Body of pancreas (tissue), 4 donors: ENCODE results near the gene C2orf42. TPM values are rescaled to one million over a fixed set of nuclear protein-coding genes. Genes with fewer than 3 reads are reported as not detected.
A peak's percentile ranks its signal among the peaks of the same experiment; 100 is the strongest.

Experiments
- ATAC-seq: fragments of 150-250 bp; one replicate; pipeline ENCODE4 v1.9.1; 2016
- DNase-seq, 4 donors: peaks; one replicate each; pipeline ENCODE4 v3.0.0-alpha.2; 2019
- H3K27ac ChIP-seq, 4 donors: fragments of 200-600 bp; sonication (generic); 1 replicate in 3 of 4; 2 replicates in 1 of 4; pipeline versions ENCODE4 v1.5.1 to v1.6.1; 2016 to 2019; ENCODE audit warnings: mild to moderate bottlenecking in 1 of 4, mixed read lengths in 1 of 4, moderate library complexity in 1 of 4
- H3K27me3 ChIP-seq, 2 donors: fragments of 200-600 bp; sonication (generic); one replicate each; pipeline ENCODE4 v1.6.0; 2016; ENCODE audit warnings: mild to moderate bottlenecking in 1 of 2
- H3K36me3 ChIP-seq, 2 donors: fragments of 200-600 bp; sonication (generic); replicated peaks in 1 of 2; 2 replicates each; pipeline ENCODE4 v1.5.1; 2016; ENCODE audit warnings: low read depth in 2 of 2; ENCODE audit not compliant: insufficient read depth in 1 of 2
- H3K4me1 ChIP-seq: fragments of 200-600 bp; sonication (generic); one replicate; pipeline ENCODE4 v1.6.0; 2016
- H3K4me3 ChIP-seq, 2 donors: fragments of 200-600 bp; sonication (generic); 1 replicate in 1 of 2; 2 replicates in 1 of 2; pipeline ENCODE4 v1.5.1; 2016 to 2019
- H3K9me3 ChIP-seq, 3 donors: fragments of 200-600 bp; sonication (generic); 1 replicate in 2 of 3; 2 replicates in 1 of 3; pipeline ENCODE4 v1.5.1; 2016
- CTCF ChIP-seq, 7 experiments: fragments of 450-650 bp in 4 of 7; fragments of 200-600 bp in 3 of 7; sonication (generic) in 3 of 7; IDR thresholded peaks; one replicate each; pipeline ENCODE4 v1.5.1; 2016 to 2019; ENCODE audit warnings: antibody characterized with exemption in 7 of 7
- POLR2A ChIP-seq, 3 donors: fragments of 450-650 bp; IDR thresholded peaks; one replicate each; pipeline ENCODE4 v1.6.1; 2016; ENCODE audit warnings: antibody characterized with exemption in 3 of 3, mild to moderate bottlenecking in 2 of 3
- WGBS, 2 donors: methylation state at CpG; one replicate each; pipeline ENCODE4 v1.1.5; 2017; 5-methylcytosine and 5-hydroxymethylcytosine counted together
- intact Hi-C: fragments of 100-400 bp; cut with DNase I; formaldehyde crosslinking; loops from one replicate; pipeline ENCODE4 v1.15.1; 2023
- total RNA-seq, 2 donors: library from RNA; depleted of rRNA; stranded (reverse); fragments of >200 nt; gene quantifications; one replicate each; pipeline ENCODE4 v1.1.0, GENCODE V29; 2016

C2orf42 gene
- total RNA-seq, 2 donors from 2014 or later, result 6.3 to 7.0 TPM

- no peak for TF ChIP-seq POLR2A (IDR thresholded peaks at IDR 0.05)
- no peak for TF ChIP-seq CTCF (IDR thresholded peaks at IDR 0.05)
- 86 to 88% methylated on average over 19 to 21 of the region's 21 CpGs for WGBS, 2 donors
- no peak for ATAC-seq
- Histone ChIP-seq H3K4me3 (no peak overlapping the region), H3K9me3 (no peaks in the 10 kb centered on the region), H3K4me1 (peaks cover 31% of the 10 kb centered on the region), H3K27me3 (no peaks in the 10 kb centered on the region), H3K36me3 (no peaks in the 10 kb centered on the region), H3K27ac (no peak overlapping the region)
- intact Hi-C loops, result loop anchor here (10.0 kb wide), 1 partner anchor 60 kb away; the partner anchor contains the start of gene PCBP1
- no peak for DNase-seq
These were observed 46.2 kb downstream of the C2orf42 start for GRCh38 chr2:70144443-70145143.

GRCh38 chr2:70143314-70144150, 47.3 kb downstream of the C2orf42 start:
- H3K9me3 ChIP-seq, result no peaks in the 10 kb centered on the region
- no peak overlapping the region for H3K4me3 ChIP-seq
- no peak for ATAC-seq
- 53 to 60% methylated on average over 13 to 18 of the region's 18 CpGs for WGBS, 2 donors
- H3K36me3 ChIP-seq, result no peaks in the 10 kb centered on the region
- no peaks in the 10 kb centered on the region for H3K27me3 ChIP-seq
- intact Hi-C loops, result loop anchor here (10.0 kb wide), 1 partner anchor 59 kb away; the partner anchor contains the start of gene PCBP1
- TF ChIP-seq CTCF (IDR thresholded peaks at IDR 0.05), result no peak
- TF ChIP-seq POLR2A (IDR thresholded peaks at IDR 0.05), result no peak
- peak overlapping the region; percentile 89 to 100 (median 100) for H3K27ac ChIP-seq
- H3K4me1 ChIP-seq, result peaks cover 34% of the 10 kb centered on the region
- peak; percentile 55 to 75 (median 64) for DNase-seq

DNA sequence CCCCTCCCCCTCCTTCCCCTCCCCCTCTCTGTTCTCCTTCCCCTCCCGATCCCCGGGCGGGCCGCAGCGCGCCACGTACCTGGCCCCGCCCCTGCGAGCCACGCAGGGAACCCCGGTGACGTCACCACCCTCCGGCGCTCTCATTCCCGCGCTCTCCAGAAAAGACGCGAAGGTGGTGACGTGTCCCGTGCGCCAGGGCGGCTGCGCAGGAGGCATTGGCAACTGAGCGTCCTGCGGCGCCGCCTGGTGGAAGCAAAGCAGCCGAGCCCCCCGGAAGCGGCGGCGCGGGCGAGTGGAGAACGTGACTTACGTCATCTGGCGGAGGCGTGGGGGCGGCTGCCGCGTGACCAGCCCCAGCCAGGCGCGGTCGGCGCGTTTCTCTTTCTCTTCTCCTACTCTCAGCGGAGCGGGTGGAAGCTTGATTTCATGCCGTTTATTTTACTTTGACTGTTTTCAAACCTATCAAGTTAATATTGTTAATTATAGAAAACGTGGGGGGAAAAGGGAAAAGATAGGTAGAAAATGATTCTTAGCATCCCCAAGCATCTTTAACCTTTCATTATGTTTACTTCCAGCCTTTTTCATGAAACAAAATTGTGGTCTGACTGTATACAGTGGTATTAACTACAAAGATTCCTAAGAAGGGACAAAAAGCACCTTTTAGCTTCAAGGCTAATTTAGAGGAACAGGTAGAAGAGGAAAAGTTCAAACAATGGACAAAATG, 48.1 kb downstream of the C2orf42 start:
- intact Hi-C loops, result loop anchor here (10.0 kb wide), 1 partner anchor 58 kb away; the partner anchor contains the start of gene PCBP1
- H3K36me3 ChIP-seq, result no peaks in the 10 kb centered on the region
- ATAC-seq, result peak; percentile 78

More for the DNA sequence above, 48.1 kb downstream of the C2orf42 start:
- Histone ChIP-seq H3K9me3 (no peaks in the 10 kb centered on the region), H3K27ac (peak overlapping the region; percentile 99 to 100 (median 100)), H3K4me3 (no peak overlapping the region), H3K4me1 (peaks cover 34% of the 10 kb centered on the region), H3K27me3 (no peaks in the 10 kb centered on the region)
- DNase-seq, result peak; percentile 99 to 100 (median 100)
- peak; percentile 92 to 100 (median 100) for TF ChIP-seq CTCF (IDR thresholded peaks at IDR 0.05)
- peak; percentile 33 to 82 (median 70) for TF ChIP-seq POLR2A (IDR thresholded peaks at IDR 0.05)
- WGBS, 2 donors, result 0% methylated on average over 19 to 29 of the region's 50 CpGs
